HCT116 (cell line): ENCODE results near the gene ZDHHC3.

Experiments used
- YY1 ChIP-seq: IDR thresholded peaks from 2 replicates; pipeline ENCODE4 v1.6.1; 2011; ENCODE audit warnings: low read length, low read depth, moderate library complexity, mild to moderate bottlenecking; ENCODE audit not compliant: insufficient replicate concordance; ENCODE audit errors: extremely low read depth
- ZFX ChIP-seq: fragments of 450-650 bp; IDR thresholded peaks from 2 replicates; pipeline ENCODE4 v1.6.1; 2017
- TF ChIP-seq, protein P1 (sequence below): IDR thresholded peaks from 2 replicates; pipeline ENCODE4 v1.6.1; 2012; ENCODE audit warnings: low read depth

DNA sequence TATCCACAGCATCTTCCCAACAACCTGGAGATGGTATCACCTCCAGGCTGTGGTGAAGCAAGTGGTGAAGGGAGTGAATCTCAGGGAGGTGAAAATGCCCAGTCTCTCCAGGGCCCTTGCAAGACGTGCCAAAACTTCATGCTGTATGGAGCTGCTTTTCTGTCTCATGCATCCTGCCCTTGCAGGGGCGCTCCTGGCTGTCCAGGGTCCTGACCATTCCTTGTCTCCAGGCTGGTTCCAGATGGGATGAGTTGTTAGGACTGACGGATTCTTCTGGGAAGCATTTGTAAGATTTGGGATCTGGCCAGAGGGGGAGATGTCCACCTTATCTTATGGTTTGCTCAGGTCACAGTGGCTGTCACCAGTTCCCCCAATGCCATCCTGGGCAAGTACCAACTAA lies 85.7 kb downstream of the ZDHHC3 start:
- TF ChIP-seq ZFX (no peak), YY1 (no peak)
- TF ChIP-seq, protein P1, sequence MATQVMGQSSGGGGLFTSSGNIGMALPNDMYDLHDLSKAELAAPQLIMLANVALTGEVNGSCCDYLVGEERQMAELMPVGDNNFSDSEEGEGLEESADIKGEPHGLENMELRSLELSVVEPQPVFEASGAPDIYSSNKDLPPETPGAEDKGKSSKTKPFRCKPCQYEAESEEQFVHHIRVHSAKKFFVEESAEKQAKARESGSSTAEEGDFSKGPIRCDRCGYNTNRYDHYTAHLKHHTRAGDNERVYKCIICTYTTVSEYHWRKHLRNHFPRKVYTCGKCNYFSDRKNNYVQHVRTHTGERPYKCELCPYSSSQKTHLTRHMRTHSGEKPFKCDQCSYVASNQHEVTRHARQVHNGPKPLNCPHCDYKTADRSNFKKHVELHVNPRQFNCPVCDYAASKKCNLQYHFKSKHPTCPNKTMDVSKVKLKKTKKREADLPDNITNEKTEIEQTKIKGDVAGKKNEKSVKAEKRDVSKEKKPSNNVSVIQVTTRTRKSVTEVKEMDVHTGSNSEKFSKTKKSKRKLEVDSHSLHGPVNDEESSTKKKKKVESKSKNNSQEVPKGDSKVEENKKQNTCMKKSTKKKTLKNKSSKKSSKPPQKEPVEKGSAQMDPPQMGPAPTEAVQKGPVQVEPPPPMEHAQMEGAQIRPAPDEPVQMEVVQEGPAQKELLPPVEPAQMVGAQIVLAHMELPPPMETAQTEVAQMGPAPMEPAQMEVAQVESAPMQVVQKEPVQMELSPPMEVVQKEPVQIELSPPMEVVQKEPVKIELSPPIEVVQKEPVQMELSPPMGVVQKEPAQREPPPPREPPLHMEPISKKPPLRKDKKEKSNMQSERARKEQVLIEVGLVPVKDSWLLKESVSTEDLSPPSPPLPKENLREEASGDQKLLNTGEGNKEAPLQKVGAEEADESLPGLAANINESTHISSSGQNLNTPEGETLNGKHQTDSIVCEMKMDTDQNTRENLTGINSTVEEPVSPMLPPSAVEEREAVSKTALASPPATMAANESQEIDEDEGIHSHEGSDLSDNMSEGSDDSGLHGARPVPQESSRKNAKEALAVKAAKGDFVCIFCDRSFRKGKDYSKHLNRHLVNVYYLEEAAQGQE: no peak
